ENCODE results near the gene SLC47A1.
"Not testable (repeated sequence)": the region's sequence is repeated elsewhere in the genome, so short reads cannot be mapped to it uniquely, and the experiment has no call there.

The SLC47A1 gene

GRCh38 chr17:19533718-19534561 is at the start of gene SLC47A1:
TSS of gene SLC47A1 (plus strand) at chr17:19533854. CDS start at chr17:19533940, 86 bp downstream.
- DNase-seq, result no peak

GRCh38 chr17:19485800-19486340 is 47.8 kb upstream of the SLC47A1 start:
- no peak for DNase-seq

- DNase-seq, result no peak
Measured at GRCh38 chr17:19486351-19487023, 47.2 kb upstream of the SLC47A1 start.

- DNase-seq, result no peak
Measured at GRCh38 chr17:19487024-19487600, 46.5 kb upstream of the SLC47A1 start.

GRCh38 chr17:19492141-19492540 is 41.5 kb upstream of the SLC47A1 start:
- no peak for DNase-seq

- no peak for DNase-seq
Measured at GRCh38 chr17:19494961-19495806, 38.5 kb upstream of the SLC47A1 start.

- no peak for DNase-seq
Measured at GRCh38 chr17:19495828-19496528, 37.7 kb upstream of the SLC47A1 start.

GRCh38 chr17:19497624-19498023 is 36.0 kb upstream of the SLC47A1 start:
- DNase-seq, result no peak

GRCh38 chr17:19501219-19501618 is 32.4 kb upstream of the SLC47A1 start:
- no peak for DNase-seq

GRCh38 chr17:19502517-19502916 is 31.1 kb upstream of the SLC47A1 start:
- DNase-seq, result no peak

GRCh38 chr17:19505561-19505960 is 28.1 kb upstream of the SLC47A1 start:
- DNase-seq, result not testable (repeated sequence)

- DNase-seq, result no peak
Measured at GRCh38 chr17:19507775-19508576, 25.7 kb upstream of the SLC47A1 start.

GRCh38 chr17:19508577-19508867 is 25.1 kb upstream of the SLC47A1 start:
- DNase-seq, result no peak

- DNase-seq, result not testable (repeated sequence)
Measured at GRCh38 chr17:19509281-19509852, 24.3 kb upstream of the SLC47A1 start.

GRCh38 chr17:19510903-19511302 is 22.8 kb upstream of the SLC47A1 start:
- DNase-seq, result no peak

GRCh38 chr17:19513897-19514488 is 19.7 kb upstream of the SLC47A1 start:
- no peak for DNase-seq

- DNase-seq, result no peak
Measured at GRCh38 chr17:19517699-19518098, 16.0 kb upstream of the SLC47A1 start.

GRCh38 chr17:19519388-19520291 is 14.0 kb upstream of the SLC47A1 start:
- not testable (repeated sequence) for DNase-seq

- DNase-seq, result no peak
Measured at GRCh38 chr17:19520641-19521040, 13.0 kb upstream of the SLC47A1 start.
